Suppressor macrophage treated with lipopolysaccharide for 4 hours (primary cell): ENCODE data around the gene EIF2A.
"Not testable (repeated sequence)": the region's sequence is repeated elsewhere in the genome, so short reads cannot be mapped to it uniquely, and the experiment has no call there.

ENCODE experiments used
- DNase-seq: peaks from one replicate; pipeline ENCODE4 v3.0.0-alpha.2; 2020

Gene EIF2A

GRCh38 chr3:150603153-150603979, 56.8 kb downstream of the EIF2A start, which contains the start of gene SELENOT:
SELENOT (plus strand) TSS chr3:150603321; CDS start chr3:150603363, 42 bp downstream.
- peak; percentile 98 for DNase-seq

DNA sequence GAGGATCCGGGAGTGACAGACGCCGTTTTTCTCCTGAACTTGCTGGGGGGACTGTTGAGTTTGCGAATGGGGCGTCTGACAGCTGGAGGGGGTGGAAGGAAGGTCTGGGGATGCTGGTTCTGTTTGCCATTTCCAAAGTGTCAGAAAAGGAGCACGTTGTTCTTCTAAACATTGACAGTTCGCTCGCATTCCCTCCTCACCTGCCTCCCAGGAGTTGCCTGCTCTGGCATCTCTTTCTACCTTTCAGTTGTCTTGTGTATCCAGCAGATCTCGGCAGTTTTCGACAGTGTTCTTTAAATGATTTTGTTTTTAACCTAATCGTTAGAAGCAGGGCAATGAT, 57.4 kb downstream of the EIF2A start:
- DNase-seq: no peak

DNA sequence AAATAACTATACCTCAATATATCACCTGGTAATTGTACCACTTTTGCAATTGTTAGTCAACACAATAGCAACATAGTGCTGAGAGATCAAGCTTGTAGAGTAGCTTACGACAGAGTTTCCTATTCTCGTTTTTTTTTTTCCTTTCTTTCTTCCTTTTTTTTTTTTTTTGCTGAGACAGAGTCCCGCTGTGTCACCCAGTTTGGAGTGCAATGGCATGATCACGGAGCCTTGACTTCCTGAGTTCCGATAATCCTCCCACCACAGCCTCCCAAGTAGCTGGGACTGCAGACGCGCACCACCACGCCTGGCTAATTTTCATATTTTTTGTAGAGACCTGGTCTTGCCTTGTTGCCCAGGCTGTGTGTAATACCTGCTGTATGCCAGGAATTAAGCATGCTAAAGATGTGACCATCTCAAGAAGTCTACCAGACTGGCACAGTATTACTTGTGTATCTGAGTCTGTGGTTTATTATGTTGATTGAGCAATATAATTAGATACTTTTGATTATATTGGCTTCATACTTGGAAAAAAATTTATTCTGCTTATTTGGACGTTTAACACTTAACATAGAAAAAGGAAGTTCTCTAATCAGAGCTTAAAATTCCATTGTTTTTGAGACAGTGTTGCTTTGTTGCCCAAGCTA, 59.5 kb downstream of the EIF2A start:
- peak; percentile 82 for DNase-seq

GRCh38 chr3:150607267-150608065, 60.9 kb downstream of the EIF2A start:
- DNase-seq: no peak

DNA sequence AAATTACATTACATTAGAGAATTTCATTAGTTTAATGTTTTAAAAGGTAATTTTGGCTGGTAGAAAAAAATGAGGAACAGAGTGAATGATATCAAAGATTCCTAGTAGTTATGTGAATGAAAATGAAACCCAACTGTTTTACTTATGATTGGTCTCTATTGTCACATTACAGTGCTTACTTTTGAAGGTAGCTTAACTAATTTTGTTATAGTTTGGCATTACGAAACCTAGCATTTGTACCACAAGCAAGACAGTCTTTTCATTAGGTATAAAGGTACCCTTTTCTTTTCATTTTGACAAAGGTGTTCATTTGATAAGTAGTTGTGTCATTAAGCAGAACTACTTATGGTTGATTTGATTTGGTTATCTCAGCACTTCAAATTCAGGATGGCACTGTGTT, 63.4 kb downstream of the EIF2A start:
- DNase-seq: peak; percentile 40

DNA sequence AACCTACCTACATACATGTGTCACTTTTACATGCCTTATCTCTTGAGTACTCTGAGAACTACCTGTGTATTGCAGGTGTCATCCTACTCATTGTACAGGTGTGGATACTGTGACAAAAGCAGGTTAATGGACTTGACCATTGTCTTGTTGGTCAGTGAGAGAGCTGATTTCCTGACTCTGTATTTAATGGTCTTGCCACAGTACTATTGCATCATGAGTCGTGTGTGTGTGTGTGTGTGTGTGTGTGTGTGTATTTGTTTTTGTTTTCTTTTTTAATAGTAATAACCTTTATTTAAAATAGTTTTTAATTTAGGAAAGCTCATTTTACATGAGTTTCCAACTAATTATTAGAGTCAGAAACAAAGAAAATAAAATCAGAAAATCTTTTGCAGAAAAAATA, 64.2 kb downstream of the EIF2A start:
- peak; percentile 10 for DNase-seq

GRCh38 chr3:150611666-150612065, 65.1 kb downstream of the EIF2A start:
- DNase-seq: no peak

DNA sequence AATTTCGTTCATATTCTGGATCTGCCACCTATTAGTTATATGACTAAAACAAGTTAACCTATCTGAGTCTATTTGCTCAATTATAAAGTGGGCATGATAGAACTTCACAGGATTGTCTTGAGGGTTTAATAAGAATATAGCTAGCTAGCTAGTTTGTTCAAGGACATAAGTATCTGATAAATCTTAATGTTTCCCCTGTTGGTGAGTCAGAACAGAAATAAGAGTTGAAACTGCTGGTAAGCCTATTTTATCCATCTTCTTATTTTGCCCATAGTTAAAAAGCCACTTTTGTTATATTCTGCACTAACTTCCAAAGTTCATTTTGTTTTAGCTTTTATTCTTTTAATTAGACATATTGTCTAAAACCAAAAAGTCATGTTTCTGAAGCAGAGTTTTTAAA, 65.9 kb downstream of the EIF2A start:
- no peak for DNase-seq

- no peak for DNase-seq
These were observed 66.4 kb downstream of the EIF2A start for GRCh38 chr3:150613034-150613433.

- no peak for DNase-seq
These were observed 67.3 kb downstream of the EIF2A start for GRCh38 chr3:150613709-150614480.

GRCh38 chr3:150620002-150620689, 73.6 kb downstream of the EIF2A start:
- no peak for DNase-seq

DNA sequence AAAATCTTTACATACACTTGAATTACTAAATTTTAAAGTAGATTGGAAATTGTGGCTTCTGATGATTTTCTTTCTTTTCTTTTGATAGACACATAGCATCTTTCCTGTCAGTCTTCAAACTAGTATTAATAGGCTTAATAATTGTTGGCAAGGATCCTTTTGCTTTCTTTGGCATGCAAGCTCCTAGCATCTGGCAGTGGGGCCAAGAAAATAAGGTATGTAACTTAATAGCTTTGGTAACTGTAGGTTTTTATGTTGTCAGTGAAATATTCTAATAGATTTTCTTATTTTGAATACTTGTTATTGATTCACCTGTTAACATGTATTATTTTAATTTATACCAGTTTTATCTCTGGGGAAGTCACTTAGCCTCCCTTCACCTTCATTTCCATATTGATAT, 76.4 kb downstream of the EIF2A start:
- DNase-seq: not testable (repeated sequence)

DNA sequence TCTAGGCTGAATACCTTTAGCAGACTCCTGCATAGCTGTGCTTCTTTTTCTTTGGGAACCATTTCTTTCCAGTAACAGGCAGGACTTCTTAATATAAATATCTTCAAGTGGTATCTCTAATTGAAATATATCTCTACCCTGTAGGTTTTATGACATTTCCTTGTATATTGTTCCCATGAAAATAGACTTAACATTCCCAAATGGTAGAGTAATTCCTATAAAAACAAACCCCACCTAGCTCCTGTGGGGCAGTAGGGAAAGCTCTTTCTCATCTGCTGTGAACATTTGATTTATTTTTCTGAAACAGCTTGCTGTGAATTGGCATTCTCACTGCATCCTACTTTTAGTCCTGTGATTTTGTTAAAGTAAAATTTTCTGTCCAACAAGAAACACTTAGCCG, 77.4 kb downstream of the EIF2A start:
- no peak for DNase-seq

DNA sequence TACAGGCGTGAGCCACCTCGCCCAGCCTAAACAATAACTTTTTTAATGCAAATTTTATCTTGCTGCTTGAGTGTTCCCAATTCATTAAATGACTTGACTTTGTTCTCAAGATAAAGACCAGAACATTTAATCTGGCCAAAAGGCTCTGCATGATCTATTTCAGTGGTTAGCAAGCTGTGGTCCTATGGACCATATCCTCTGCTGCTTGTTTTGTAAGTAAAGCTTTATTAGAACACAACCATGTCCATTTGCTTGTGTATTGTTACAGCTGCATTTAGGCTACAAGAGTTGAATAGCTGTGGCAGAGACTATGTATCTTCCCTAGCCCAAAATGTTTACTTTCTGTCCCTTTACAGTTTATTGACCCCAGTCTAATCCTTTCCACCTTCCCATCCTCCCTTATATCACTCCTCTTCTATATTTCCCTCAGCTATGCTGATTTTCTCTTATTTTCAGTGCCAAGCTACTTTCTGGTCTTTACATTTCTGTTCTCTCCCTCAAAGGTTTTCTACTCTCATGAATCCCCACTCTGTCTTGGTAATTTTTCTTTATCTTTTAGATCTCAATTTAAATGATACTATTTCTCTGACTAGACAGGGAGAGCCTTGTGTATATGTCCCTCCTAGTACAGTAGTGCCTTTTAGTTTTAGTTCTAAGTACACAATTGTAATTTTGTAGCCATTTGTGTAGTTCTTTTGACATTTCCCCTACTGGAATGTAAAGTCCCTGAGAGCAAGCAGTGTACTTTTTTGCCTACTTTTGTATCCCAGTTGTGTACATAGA, 79.8 kb downstream of the EIF2A start:
- DNase-seq: no peak

DNA sequence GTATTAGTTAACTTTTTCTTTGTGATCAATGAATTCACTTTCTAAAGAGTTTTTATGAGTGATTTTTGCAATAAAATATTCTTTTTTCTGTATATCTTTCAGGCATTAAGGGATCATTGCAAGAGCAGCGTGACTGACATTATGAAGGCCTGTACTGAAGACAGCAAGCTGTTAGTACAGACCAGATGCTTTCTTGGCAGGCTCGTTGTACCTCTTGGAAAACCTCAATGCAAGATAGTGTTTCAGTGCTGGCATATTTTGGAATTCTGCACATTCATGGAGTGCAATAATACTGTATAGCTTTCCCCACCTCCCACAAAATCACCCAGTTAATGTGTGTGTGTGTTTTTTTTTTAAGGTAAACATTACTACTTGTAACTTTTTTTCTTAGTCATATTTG, 81.0 kb downstream of the EIF2A start:
- no peak for DNase-seq

- DNase-seq: no peak
These were observed 85.1 kb downstream of the EIF2A start for GRCh38 chr3:150631515-150632221.

DNA sequence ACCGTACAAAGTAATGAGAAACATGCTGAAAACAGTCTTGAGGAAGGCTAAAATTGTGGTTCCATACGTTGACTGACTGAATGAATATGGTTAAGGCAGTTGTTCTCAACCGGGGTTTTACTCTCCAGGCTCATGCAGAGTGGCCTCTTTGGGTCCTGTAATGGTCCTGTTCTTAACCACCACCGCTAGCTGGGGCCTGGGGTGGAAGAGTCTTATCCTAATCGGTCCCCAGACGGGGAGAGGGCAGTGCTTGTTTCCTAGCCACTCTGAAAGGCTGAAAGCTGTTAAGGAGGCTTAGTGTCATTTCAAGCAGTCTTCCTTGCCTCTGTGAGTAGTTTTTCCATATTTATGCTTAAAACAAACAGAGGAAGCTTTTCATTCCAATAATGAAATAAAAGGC, 88.5 kb downstream of the EIF2A start:
- DNase-seq: no peak

GRCh38 chr3:150635526-150635925, 88.9 kb downstream of the EIF2A start:
- no peak for DNase-seq
